ENCODE measurements around the gene OR14I1. TPM values are rescaled to one million over a fixed set of nuclear protein-coding genes. Genes with fewer than 3 reads are reported as not detected.

OR14I1 gene
- not detected for total RNA-seq

DNA sequence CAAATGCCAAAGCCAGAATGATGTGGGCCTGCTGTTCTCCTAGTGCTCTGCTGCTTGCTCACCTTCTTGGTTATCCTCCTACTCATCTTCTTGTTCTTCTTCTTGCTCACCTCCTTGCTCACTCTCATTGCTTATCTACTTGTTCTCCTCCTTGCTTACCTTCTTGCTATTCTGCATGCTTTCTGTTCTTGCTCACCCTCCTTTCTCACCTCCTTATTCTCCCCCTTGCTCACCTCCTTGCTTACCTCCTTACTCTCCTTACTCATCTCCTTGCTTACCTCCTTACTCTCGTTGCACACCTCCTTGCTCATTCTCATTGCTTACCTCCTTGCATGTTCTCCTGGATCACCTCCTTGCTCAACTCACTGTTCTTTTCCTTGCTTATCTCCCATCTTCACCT is at the start of gene OR14I1:
Gene OR14I1 (minus strand): TSS at position 53 of the 400 bp plus-strand sequence.
- no peak for ATAC-seq

DNA sequence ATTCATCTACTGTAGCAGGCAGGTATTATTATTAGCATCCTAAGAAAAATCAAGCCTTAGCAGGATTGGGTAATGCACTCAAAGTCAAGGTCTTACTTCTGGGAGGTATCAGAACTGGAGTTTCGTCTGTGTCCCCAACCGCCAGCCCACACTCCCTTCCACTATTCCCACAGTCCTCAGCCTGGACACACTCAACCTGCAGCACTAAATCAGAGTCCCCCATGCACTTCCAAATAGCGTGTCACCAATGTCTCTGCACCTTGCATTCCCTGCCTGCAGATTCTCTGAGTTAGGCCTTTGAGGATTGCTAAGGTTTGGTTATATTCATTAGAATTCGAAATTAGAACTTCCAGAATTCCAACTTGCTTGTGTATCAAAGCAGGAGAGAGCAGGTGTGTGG is 49.1 kb upstream of the OR14I1 start:
- ATAC-seq: no peak

DNA sequence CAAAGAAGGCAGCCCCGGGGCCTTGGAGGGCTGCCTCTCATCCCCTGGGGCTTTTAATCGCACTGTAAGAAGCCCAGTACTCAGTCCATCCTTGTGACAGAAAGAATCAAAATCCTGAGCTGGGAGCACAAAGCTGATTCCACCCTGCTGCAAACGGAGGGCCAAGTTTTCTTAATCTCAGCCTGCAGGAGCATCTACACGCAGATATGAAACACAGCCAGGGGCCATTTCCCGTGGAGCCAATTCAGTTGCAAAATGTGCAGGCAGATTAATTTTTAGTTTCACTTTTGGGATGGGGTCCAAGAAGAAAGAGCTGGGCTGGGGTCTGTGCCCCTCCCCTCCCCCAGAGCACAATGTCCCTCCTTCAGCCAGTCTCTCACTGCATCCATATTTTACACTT is 48.6 kb upstream of the OR14I1 start:
- no peak for ATAC-seq

DNA sequence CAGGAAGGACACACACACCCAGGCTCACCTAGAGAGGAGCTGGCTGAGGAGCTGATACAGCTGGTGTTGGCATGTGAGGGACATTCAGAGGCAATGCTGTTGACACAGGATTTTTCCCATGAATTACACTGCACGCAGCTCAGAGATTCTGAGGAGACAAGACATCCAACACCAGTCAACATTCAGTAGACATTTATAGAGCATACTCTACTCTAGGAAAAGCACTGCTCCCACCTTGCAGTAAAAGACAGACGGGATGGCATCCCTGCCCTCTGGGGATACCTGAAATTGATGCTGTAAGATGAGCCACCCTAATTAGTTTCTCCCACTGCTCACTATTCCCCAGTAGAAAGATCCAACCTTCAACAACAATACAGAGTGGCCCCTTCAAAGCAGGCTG is 47.9 kb upstream of the OR14I1 start:
- no peak for ATAC-seq

DNA sequence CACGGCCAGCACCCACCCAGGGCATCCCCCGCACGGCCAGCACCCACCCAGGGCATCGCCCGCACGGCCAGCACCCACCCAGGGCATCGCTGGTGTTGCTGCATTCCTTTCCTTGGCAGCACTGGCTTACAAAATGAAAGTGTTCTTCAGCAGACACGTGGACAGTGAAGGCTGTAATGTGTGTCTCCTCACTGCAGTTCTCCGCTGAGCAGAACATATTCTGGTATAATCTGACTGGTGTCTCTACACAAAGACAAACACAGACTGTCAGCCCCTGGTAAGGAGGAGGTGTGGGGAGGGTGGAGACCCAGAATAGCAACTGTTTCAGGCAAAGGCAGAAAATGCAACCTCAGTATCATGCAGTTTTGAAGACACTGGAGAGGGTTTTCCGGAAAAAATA is 45.6 kb upstream of the OR14I1 start:
- no peak for ATAC-seq

DNA sequence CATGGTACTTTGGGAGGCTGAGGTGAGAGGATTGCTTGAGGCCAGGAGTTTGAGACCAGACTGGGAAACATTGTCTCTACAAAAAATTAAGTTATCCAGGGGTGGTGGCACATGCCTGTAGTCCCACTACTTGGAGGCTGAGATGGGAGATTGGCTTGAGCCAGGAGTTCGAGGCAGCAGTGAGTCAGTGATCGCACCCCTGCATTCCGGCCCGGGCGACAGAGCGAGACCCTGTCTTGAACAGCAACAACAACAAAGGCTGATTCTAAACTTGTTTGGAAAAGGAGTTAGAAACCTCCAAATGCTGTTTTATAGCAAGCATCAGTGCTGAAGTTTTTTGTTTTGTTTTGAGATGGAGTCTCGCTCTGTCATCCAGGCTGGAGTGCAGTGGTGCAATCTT is 38.3 kb upstream of the OR14I1 start:
- no peak for ATAC-seq

DNA sequence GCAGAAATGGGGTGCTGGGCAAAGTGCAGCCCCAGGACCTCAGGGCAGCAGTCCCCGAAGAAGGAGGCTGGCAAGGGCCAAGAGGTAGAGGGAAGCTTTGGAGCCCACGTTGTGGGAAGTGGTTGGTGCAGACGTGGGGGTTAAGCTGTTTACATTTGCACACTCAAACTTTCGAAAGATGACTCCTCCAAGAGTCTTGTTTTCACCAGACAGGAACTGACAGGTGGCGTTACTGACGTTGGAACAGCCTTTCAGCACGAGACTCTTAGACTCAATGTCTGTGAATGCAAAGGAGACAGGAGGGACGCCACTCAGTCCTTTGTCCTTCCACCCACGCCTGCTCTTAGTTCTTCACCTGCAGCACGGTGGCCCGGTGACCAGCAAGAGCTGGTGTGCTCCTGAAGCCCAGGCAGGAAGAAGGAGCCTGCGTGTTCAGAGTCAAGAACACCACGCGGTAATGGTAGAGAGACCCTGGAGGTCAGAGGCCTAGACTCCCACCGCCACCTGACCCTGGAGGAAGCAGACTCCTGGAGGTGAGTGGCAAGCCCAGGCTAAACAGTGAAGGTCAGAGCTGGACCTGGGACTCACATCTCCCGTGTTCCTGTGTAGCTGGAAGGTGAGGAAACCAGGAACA is 37.1 kb upstream of the OR14I1 start:
- ATAC-seq: no peak

DNA sequence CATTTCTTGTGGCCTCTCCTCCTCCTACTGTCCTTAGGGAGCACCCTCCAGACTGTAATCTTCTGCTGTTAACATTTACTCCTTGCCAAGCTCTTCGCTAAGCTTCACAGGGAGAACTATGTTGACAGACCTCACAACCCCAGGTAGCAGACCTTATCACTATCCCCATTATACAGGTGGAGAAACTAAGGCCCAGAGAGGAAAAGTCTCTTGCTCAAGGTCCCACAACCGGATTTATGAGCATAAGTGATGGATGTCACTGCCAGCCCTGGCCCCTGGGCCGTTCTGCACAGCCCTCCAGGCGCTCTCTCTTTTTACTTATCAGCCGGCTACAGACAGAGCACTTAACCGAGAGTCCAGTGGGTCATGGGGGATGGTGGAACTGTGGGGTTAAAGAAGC is 34.9 kb upstream of the OR14I1 start:
- ATAC-seq: no peak

DNA sequence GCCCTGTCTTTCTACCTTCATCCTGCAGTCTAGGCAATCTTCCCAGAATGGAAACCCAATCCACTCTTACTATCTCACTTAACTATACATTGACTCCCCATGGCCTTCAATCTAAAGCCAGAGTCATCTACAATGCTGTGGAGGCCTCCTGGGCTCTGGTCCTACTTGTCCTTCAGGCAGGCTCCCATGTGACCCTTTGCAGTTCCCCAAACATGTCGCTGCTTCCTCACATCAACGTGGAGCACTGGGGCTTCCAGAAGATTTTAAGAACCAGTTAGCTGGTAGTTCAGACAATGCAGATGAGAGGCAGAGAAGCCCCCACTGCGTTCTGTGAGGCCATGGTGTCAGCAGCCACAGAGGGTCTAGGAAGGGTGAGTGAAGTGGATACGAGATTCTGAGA is 34.4 kb upstream of the OR14I1 start:
- ATAC-seq: no peak

DNA sequence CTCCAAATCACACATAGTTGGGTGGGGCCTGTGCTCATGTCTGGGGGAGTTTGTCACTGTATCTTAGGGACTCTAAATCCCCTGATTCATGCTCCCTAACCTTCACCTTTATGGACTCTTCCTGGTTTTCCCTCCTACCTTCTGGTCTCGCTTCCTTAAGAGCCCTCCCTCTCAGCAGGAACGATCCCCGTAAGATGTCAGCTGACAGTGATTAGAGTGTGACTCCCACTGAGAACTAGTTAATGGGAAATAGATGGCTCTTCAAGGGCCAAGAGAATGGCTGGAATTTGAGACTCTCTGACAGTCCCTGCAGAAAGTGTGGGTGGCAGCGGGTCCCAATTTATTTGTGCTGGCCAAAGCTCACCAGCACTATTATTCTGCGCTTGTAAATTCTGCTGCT is 31.0 kb upstream of the OR14I1 start:
- no peak for ATAC-seq

DNA sequence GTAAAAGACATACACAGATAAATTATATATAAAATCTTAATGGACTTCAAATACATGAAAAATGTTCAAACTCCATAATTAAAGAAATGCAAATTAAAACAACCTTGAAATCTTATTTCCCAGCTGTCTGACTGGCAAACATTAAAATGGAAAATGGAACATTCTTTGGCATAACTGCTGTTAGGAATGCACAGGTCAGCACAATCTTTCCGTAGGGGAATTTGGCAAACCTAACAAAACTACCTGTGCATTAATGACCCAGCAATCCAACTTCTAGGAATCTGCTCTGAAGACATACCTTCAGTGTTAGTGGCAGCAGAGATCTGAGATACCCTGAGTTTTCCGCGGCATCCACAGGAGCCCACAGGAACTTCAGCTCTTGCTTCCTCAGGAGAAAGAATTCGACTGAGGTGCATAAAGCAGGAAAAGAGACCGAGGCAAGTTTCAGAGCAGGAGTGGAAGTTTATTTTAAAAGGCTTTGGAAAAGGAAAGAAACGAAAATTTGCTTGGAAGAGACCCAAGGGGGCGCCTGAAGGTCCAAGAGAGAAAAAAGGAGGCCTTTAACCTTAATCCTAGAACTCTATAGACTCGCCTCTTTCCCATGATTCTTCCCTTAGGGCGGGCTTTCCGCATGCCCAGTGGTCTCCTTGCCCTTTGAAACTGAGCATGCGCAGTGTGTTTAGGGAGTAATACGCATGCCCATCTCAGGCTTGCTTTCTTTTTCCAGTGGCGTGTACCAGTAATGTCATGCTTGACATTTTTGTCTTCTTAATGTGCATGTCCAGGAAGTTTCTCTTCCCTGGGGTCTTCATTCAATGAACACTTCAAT is 28.2 kb upstream of the OR14I1 start:
- no peak for ATAC-seq

DNA sequence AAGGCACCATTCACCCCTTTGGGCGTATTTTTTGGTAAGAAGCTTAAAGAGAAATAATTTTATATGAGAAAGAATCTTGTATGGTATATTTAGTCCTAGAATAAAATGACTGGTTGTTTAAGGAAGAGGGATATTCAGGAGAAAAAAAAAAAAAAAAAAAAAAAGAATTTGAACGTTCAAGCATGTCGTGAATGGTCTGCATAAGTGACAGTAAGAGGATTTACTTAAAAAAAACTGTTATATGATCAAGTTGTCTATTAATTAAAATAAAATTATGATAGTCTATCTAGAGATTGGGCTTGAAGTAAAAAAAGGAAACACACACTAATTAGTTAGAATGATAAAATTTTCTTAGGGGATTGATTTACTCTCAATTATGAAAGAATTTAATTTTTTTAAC is 11.7 kb upstream of the OR14I1 start:
- no peak for ATAC-seq

DNA sequence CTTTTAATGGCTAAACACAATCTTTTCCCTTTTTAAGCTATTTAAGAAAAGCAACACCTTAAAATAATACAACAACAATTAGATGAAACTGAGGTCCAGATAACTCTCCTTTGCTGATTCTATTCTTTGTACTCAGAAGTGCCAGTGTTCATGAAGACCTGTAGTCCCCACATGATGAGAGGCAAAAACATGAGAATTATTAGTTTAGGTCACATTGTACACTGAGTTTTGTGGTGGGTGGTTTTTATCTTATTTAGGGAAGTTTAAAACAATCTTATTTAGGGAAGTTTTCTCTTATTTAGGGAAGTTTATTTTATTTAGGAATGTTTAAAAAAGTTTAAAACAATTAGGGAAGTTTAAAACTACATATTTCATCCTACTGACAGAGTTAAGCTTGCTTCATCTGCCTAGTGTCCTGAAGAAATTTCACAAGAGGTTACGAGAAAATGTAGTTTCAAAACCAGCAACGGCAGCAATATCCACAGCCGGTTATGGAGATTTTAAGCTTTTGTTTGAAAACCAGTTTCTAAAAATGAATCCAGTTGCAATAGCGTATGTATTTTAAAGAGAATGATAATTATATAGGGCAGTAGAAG is 7.8 kb upstream of the OR14I1 start:
- ATAC-seq: no peak

DNA sequence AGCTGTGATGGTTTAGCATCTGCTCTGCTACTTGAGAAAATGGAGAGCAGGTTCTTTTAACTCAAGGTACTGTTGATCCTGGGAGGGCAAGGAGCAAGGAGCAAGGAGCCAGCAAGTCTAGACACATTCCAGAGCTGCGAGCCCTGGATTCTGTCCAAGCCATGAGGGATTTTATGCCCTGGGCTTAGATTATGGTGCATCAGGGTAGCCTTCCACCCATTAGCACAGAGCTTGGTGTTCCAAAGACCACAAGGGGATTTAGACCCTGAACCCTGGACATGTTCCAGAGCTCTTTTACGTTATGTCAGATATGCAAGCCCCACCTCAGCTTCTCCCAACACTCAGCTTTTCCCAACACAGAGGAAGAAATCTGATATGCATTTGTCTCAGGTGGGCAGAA is 2.0 kb upstream of the OR14I1 start:
- no peak for ATAC-seq

DNA sequence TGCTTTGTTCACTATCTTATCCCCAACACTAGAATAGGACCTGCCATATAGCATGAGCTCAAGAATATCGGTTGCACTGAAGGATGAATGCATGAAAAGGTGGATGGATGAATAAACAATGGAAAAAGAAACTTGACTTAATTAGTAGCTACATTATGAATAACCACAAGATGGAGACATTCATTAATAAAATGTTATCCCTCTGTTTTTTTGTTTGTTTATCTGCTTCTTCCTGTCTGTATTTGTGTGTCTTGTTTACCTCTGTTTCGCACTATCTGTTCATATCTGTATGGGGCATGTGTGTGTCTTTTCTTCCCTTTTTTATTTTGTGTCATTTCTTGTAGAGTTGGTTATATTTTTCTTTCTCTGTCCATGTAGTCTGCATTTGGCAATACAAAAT is 1.1 kb upstream of the OR14I1 start:
- ATAC-seq: no peak

DNA sequence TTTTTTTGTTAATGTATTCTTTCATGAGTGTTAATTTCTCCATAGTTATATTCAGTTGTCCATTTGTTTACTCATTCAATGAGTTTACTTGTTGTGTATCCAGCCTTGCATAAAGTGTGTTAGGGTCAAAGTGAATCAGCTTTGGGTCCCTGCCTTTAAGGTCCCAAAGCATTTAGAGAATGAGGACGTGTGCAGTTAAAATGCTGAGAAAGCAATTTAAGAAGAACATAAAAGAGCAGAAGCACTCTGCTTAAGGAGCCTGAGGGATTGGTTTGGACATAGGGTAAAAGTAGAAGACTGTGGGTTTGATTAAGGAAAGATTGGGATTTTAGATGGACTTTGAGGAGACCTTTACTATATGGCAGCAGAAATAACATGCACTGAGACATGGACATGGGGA is 3.5 kb downstream of the OR14I1 start:
- no peak for ATAC-seq

DNA sequence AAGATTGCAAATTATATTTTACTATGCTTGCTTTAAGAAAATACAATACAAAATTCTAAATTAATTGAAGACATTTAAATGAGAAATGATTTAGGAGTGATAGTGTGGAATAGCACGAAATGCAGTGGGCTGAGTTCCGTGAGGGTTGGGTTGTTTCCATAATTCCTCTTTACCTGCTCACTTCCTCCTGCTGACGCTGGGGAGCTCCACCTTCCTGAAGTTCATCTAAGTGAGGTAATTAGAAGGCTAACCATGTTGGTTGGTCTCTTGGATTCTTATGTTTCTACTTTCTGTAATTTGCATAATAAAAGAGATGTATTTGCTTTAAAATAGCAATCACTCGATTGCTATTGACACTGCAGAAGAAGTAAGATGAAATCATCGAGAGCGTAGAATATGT is 4.7 kb downstream of the OR14I1 start:
- no peak for ATAC-seq

DNA sequence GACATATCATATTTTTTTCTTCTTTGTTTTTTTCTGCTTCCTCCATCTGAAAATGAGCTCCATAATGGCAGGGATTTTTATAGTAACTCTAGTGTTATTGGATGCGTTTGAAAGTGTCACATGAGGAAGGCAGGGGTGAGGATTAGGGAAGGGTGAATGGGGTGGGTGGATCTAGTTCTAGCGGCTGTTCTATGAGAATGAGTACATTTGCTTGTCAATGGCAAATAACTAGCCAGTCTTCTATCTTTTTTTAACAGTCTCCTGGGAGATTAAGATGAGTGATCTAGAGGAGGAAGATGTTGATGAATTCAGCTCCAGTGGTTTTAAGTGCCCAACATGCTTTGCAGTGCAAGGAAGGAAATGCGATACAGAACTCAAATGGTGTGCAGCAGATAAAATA is 5.8 kb downstream of the OR14I1 start:
- ATAC-seq: no peak

DNA sequence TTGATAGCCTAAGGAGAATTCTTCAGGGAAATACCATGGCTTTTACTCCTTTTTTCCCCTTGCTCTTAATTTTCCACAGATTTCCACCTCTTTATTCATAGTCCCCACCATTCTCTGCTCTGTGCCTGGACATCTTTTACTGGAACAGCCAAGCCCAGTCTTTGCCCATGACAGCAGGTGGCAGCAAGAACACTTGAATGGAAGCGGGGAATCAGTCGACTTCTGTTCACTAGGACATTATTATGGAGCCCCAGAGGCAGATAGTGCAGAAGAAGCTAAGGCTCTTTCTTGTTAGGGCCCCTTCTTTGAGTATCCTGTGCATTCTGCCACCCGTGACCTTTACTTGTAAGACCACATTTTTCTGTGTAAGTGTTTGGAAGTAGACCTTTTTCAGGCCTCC is 6.3 kb downstream of the OR14I1 start:
- ATAC-seq: no peak

DNA sequence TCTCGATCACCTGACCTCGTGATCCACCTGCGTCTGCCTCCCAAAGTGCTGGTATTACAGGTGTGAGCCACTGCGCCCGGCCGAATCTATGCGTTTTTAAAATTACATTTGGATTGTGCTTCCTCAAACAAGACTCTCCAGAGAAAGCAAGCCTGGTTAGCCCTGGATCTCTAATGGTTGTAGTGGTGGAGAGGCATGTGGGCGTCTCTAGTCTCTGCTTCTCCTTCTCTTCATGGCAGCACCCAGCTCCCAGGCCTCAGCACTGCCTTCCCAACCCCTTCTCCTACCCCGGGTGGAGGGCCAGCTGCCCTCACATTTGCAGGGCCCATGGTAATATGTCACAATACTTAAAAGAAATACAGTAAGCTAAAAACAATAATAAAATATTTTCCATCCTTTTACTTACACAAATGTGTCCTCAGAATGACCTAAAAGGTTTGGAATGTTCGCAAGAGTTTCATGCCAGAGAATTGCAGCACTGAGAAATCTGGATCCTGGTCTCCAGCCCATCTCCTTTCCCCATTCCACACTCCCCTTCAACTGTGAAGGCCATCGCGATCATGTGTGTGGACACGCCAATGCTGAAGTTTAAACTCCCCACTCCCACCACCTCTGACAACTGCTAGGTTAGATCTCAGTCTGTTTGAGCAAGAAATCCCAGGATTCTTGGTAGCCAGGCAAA is 7.0 kb downstream of the OR14I1 start:
- no peak for ATAC-seq

DNA sequence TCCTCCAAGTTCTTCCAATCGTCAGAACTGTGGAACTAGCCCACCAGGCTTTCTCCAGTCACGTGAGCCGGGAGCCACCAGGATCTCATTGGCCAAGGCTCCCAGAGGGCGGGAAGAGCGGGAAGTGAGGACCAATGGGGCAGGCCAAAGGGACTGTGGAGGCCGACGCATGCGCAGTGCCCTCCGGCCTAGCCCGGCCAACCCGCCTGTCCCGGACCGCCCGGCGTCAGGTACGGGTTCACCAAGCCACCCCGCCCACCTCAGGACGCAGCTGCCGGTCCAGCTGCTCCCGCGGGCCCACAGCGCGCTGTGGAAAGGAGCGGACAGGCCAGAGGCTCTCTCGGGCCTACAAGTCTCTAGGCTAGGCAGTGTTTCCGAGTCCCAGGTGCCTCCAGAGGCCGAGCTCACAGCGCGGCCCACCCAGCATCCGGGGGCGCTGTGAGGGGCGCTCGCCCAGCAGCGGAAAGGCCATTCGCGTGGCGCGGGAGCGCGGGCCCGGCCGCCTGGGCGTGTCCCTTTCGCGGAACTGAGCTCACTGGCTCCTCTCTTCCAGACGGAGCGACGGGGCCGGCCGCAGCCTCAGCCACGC is 10.9 kb downstream of the OR14I1 start:
- no peak for ATAC-seq

DNA sequence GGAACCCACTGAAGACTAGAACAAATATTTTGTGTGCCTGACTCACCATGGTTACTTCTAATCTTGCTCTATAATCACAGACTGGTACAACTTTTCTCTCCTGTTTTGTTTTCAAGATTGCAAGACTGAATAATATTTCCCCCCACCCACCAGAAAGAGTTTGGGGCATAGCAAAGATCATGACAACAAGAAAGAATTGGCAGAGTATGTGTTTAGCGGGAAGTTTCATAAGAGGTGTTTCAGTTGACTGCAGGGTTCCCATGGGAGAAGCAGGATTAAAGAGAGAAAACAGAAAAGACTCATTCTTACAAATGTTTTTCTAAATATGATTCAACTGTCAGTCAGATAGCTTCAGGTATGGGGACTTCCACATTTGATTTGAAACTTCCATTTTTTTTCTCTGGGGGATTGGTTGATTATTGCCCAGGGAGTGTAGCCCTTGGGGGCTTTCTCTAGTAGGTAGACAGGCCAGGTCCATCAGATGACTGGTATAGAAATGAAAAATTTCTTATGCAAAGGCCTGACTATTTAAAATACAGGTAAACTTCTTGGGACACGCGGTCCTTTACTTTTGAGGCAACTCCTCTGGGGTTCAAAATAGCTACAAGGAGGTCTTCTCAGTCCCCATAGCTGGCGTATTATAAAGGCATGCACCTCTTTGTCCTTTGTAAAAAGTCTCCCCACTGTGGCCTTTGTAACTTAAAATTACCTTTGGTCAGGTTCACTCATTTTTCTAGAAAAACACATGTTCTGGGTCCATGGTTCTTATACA is 13.9 kb downstream of the OR14I1 start:
- ATAC-seq: no peak
